Measurements from ENCODE around the gene CCL25. TPM values are rescaled to one million over a fixed set of nuclear protein-coding genes. Genes with fewer than 3 reads are reported as not detected.
"Not testable (repeated sequence)": the region's sequence is repeated elsewhere in the genome, so short reads cannot be mapped to it uniquely, and the experiment has no call there.

CCL25 gene
- total RNA-seq, 1 experiment from 2014 or later = not detected

DNA sequence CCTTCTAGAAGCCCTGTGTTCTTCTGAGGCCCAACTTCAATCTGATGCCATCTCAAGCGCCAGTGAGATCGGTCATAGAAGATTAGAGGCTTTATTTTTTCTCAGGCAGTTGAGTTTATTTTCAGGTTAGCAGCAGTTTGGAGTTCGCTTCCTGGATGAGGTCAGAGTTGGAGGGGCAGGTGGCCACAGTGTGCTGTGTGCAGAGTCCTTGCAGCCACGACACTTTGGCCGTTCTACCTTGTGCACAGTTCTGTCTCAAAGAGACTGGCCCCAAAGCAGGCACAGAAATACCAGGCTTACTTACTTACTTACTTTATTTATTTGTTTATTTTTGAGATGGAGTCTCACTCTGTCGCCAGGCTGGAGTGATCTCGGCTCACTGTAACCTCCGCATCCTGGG lies 31.2 kb upstream of the CCL25 start:
- BruUV-seq (replicated peaks) = no TSS peak
- H3K4me1 ChIP-seq = peaks cover 11% of the 10 kb centered on the region
- POLR2A ChIA-PET = no interaction called here
- H3K9me3 ChIP-seq = no peaks in the 10 kb centered on the region
- no peaks in the 10 kb centered on the region for H3K36me3 ChIP-seq (ENCODE audit: control insufficient read depth, insufficient read depth, low read length)
- intact Hi-C loops (cut with micrococcal nuclease; ENCODE audit: unreplicated experiment) = no loop called here
- Mint-ChIP-seq H3K36me3 (ENCODE audit: insufficient read depth, unreplicated experiment) (peaks cover 7% of the 10 kb centered on the region), H3K4me3 (ENCODE audit: unreplicated experiment) (no peak overlapping the region), H3K27me3 (ENCODE audit: insufficient read depth, unreplicated experiment) (no peaks in the 10 kb centered on the region), H3K9me3 (ENCODE audit: unreplicated experiment) (no peaks in the 10 kb centered on the region), H3K4me1 (ENCODE audit: low read depth, unreplicated experiment) (peaks cover 12% of the 10 kb centered on the region), H3K27ac (ENCODE audit: unreplicated experiment) (no peak overlapping the region)
- H3K4me3 ChIP-seq (ENCODE audit: low read depth, low read length) = no peak overlapping the region
- TF ChIP-seq, protein P1, sequence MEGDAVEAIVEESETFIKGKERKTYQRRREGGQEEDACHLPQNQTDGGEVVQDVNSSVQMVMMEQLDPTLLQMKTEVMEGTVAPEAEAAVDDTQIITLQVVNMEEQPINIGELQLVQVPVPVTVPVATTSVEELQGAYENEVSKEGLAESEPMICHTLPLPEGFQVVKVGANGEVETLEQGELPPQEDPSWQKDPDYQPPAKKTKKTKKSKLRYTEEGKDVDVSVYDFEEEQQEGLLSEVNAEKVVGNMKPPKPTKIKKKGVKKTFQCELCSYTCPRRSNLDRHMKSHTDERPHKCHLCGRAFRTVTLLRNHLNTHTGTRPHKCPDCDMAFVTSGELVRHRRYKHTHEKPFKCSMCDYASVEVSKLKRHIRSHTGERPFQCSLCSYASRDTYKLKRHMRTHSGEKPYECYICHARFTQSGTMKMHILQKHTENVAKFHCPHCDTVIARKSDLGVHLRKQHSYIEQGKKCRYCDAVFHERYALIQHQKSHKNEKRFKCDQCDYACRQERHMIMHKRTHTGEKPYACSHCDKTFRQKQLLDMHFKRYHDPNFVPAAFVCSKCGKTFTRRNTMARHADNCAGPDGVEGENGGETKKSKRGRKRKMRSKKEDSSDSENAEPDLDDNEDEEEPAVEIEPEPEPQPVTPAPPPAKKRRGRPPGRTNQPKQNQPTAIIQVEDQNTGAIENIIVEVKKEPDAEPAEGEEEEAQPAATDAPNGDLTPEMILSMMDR (IDR thresholded peaks at IDR 0.05; ENCODE audit: insufficient read depth in 1 of 2, low read depth in 1 of 2, low read length in 1 of 2, severe bottlenecking in 1 of 2, unreplicated experiment in 1 of 2) = no peak
- no peak for DNase-seq
- CTCF ChIA-PET = no interaction called here
- no peaks in the 10 kb centered on the region for H3K27me3 ChIP-seq (replicated peaks; ENCODE audit: control insufficient read depth, insufficient read depth, low read length)

GRCh38 chr19:8022275-8022674 lies 30.3 kb upstream of the CCL25 start:
- peaks cover 14% of the 10 kb centered on the region for H3K4me1 ChIP-seq
- Mint-ChIP-seq H3K4me1 (ENCODE audit: low read depth, unreplicated experiment) (peaks cover 15% of the 10 kb centered on the region), H3K27me3 (ENCODE audit: insufficient read depth, unreplicated experiment) (no peaks in the 10 kb centered on the region), H3K27ac (ENCODE audit: unreplicated experiment) (no peak overlapping the region), H3K4me3 (ENCODE audit: unreplicated experiment) (no peak overlapping the region), H3K9me3 (ENCODE audit: unreplicated experiment) (no peaks in the 10 kb centered on the region), H3K36me3 (ENCODE audit: insufficient read depth, unreplicated experiment) (peaks cover 6% of the 10 kb centered on the region)
- POLR2A ChIA-PET = no interaction called here
- BruUV-seq (replicated peaks) = no TSS peak
- H3K4me3 ChIP-seq (ENCODE audit: low read depth, low read length) = no peak overlapping the region
- H3K27me3 ChIP-seq (replicated peaks; ENCODE audit: control insufficient read depth, insufficient read depth, low read length) = no peaks in the 10 kb centered on the region
- DNase-seq = no peak
- CTCF ChIA-PET = no interaction called here
- TF ChIP-seq, protein P1 (IDR thresholded peaks at IDR 0.05; ENCODE audit: insufficient read depth in 1 of 2, low read depth in 1 of 2, low read length in 1 of 2, severe bottlenecking in 1 of 2, unreplicated experiment in 1 of 2) = no peak
- intact Hi-C loops (cut with micrococcal nuclease; ENCODE audit: unreplicated experiment) = no loop called here
- no peaks in the 10 kb centered on the region for H3K36me3 ChIP-seq (ENCODE audit: control insufficient read depth, insufficient read depth, low read length)
- H3K9me3 ChIP-seq = no peaks in the 10 kb centered on the region

GRCh38 chr19:8023371-8023770 lies 29.2 kb upstream of the CCL25 start:
- no peaks in the 10 kb centered on the region for H3K9me3 Mint-ChIP-seq (ENCODE audit: unreplicated experiment)
- Histone ChIP-seq H3K27me3 (replicated peaks; ENCODE audit: control insufficient read depth, insufficient read depth, low read length) (no peaks in the 10 kb centered on the region), H3K9me3 (no peaks in the 10 kb centered on the region), H3K4me1 (peaks cover 24% of the 10 kb centered on the region), H3K36me3 (ENCODE audit: control insufficient read depth, insufficient read depth, low read length) (no peaks in the 10 kb centered on the region; the same call in 1 of the 2 replicates), H3K4me3 (ENCODE audit: low read depth, low read length) (no peak overlapping the region)
- intact Hi-C loops (cut with micrococcal nuclease; ENCODE audit: unreplicated experiment) = no loop called here
- CTCF ChIA-PET = no interaction called here
- peaks cover 18% of the 10 kb centered on the region for H3K4me1 Mint-ChIP-seq (ENCODE audit: low read depth, unreplicated experiment)
- no peaks in the 10 kb centered on the region for H3K27me3 Mint-ChIP-seq (ENCODE audit: insufficient read depth, unreplicated experiment)
- POLR2A ChIA-PET = no interaction called here
- TF ChIP-seq, protein P1 (IDR thresholded peaks at IDR 0.05; ENCODE audit: insufficient read depth in 1 of 2, low read depth in 1 of 2, low read length in 1 of 2, severe bottlenecking in 1 of 2, unreplicated experiment in 1 of 2) = no peak
- no peak for DNase-seq
- peaks cover 6% of the 10 kb centered on the region for H3K36me3 Mint-ChIP-seq (ENCODE audit: insufficient read depth, unreplicated experiment)
- H3K4me3 Mint-ChIP-seq (ENCODE audit: unreplicated experiment) = no peak overlapping the region
- no peak overlapping the region for H3K27ac Mint-ChIP-seq (ENCODE audit: unreplicated experiment)
- no TSS peak for BruUV-seq (replicated peaks)

DNA sequence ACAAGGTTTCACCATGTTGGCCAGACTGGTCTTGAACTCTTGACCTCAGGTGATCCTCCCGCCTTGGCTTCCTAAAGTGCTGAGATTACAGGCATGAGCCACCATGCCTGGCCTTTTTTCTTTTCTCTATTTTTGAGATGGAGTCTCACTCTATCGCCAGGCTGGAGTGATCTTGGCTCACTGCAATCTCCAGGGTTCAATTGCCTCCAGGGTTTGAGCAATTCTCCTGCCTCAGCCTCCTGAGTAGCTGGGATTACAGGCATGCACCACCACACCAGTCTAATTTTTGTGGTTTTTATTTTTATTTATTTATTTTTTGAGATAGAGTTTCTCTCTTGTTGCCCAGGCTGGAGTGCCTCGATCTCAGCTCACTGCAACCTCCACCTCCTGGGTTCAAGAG lies 28.3 kb upstream of the CCL25 start:
- H3K4me1 Mint-ChIP-seq (ENCODE audit: low read depth, unreplicated experiment) = peaks cover 21% of the 10 kb centered on the region
- H3K4me3 ChIP-seq (ENCODE audit: low read depth, low read length); DNase-seq; H3K9me3 Mint-ChIP-seq (ENCODE audit: unreplicated experiment); H3K9me3 ChIP-seq; CTCF ChIA-PET; H3K36me3 Mint-ChIP-seq (ENCODE audit: insufficient read depth, unreplicated experiment); intact Hi-C loops (cut with micrococcal nuclease; ENCODE audit: unreplicated experiment); H3K27ac Mint-ChIP-seq (ENCODE audit: unreplicated experiment); BruUV-seq (replicated peaks); POLR2A ChIA-PET; H3K27me3 Mint-ChIP-seq (ENCODE audit: insufficient read depth, unreplicated experiment); H3K27me3 ChIP-seq (replicated peaks; ENCODE audit: control insufficient read depth, insufficient read depth, low read length); H3K4me3 Mint-ChIP-seq (ENCODE audit: unreplicated experiment); H3K36me3 ChIP-seq (ENCODE audit: control insufficient read depth, insufficient read depth, low read length): not testable (repeated sequence)
- peaks cover 32% of the 10 kb centered on the region for H3K4me1 ChIP-seq

Measured in Caco-2 (cell line).